HEK293 (cell line): Measurements from ENCODE around the gene ZNRF1.

Source experiments
- CTCF ChIA-PET: fragments of 350-600 bp; formaldehyde crosslinking; extraction: SDS; loops from one replicate; lab custom pipeline; 2021; ENCODE audit warnings: antibody characterized with exemption; lab: Yijun Ruan, JAX
- POLR2A ChIA-PET: fragments of 300-600 bp; formaldehyde crosslinking; extraction: SDS; loops from one replicate; lab custom pipeline; 2020; ENCODE audit warnings: antibody characterized with exemption, inconsistent platforms; lab: Yijun Ruan, JAX
- H3K27ac ChIP-seq: fragments of 200-500 bp; sonication (Bioruptor generic); 2 replicates; pipeline ENCODE4 v1.5.1; 2014; ENCODE audit warnings: low read depth, low read length, control low read depth, inconsistent platforms; ENCODE audit errors: extremely low read depth
- H3K36me3 ChIP-seq, 2 experiments: fragments of 200-500 bp in 1 of 2; sonication (Bioruptor generic) in 1 of 2; 1 replicate in 1 of 2; 2 replicates in 1 of 2; pipeline ENCODE4 v1.5.1; 2014 to 2017; ENCODE audit warnings: inconsistent platforms in 2 of 2, low read length in 2 of 2; ENCODE audit not compliant: control insufficient read depth in 2 of 2, insufficient read depth in 1 of 2
- H3K4me1 ChIP-seq: fragments of 200-500 bp; sonication (Bioruptor generic); 2 replicates; pipeline ENCODE4 v1.5.1; 2014; ENCODE audit warnings: mild to moderate bottlenecking, low read length, inconsistent platforms; ENCODE audit not compliant: control insufficient read depth, insufficient read depth
- H3K4me3 ChIP-seq: 2 replicates; pipeline ENCODE4 v1.5.1; 2011; ENCODE audit warnings: low read depth, mild to moderate bottlenecking, control low read depth, low read length, moderate library complexity
- H3K9me3 ChIP-seq: fragments of 200-500 bp; sonication (Bioruptor generic); 2 replicates; pipeline ENCODE4 v1.5.1; 2014; ENCODE audit warnings: low read depth, low read length, inconsistent platforms; ENCODE audit not compliant: control insufficient read depth, insufficient read depth
- HOXD13 ChIP-seq: sonication (generic); formaldehyde crosslinking; IDR thresholded peaks from 2 replicates; pipeline ENCODE4 v1.8.0; 2022; ENCODE audit warnings: missing genetic modification reagents, borderline replicate concordance
- KLF16 ChIP-seq: fragments of 450-650 bp; formaldehyde crosslinking; IDR thresholded peaks from 2 replicates; pipeline ENCODE4 v1.5.1; 2017; ENCODE audit warnings: missing biosample characterization, missing genetic modification characterization
- REPIN1 ChIP-seq: fragments of 450-650 bp; formaldehyde crosslinking; IDR thresholded peaks from 2 replicates; pipeline ENCODE4 v1.5.1; 2017; ENCODE audit warnings: missing biosample characterization, missing genetic modification characterization, low read depth
- TRIM28 ChIP-seq: IDR thresholded peaks from 2 replicates; pipeline ENCODE4 v1.6.1; 2011; ENCODE audit warnings: low read length, control low read depth, borderline replicate concordance
- ZFP37 ChIP-seq: fragments of 450-650 bp; formaldehyde crosslinking; IDR thresholded peaks from 2 replicates; pipeline ENCODE4 v1.5.1; 2016; ENCODE audit warnings: missing biosample characterization, missing genetic modification characterization
- ZNF114 ChIP-seq: fragments of 450-650 bp; formaldehyde crosslinking; IDR thresholded peaks from 2 replicates; pipeline ENCODE4 v1.5.0; 2017; ENCODE audit warnings: missing biosample characterization, missing genetic modification characterization
- ZNF146 ChIP-seq: fragments of 450-650 bp; formaldehyde crosslinking; IDR thresholded peaks from 2 replicates; pipeline ENCODE4 v1.5.1; 2016; ENCODE audit warnings: missing biosample characterization, missing genetic modification characterization
- ZNF16 ChIP-seq: fragments of 450-650 bp; formaldehyde crosslinking; IDR thresholded peaks from 2 replicates; pipeline ENCODE4 v1.5.1; 2016; ENCODE audit warnings: low read depth, missing biosample characterization, missing genetic modification characterization
- ZNF274 ChIP-seq, 2 experiments: fragments of 200-500 bp in 1 of 2; fragments of 450-650 bp in 1 of 2; sonication (Bioruptor generic) in 1 of 2; formaldehyde crosslinking in 1 of 2; IDR thresholded peaks; 2 replicates each; pipeline versions ENCODE4 v1.5.1 to v1.6.1; 2014 to 2016; ENCODE audit warnings: borderline replicate concordance in 1 of 2, inconsistent platforms in 1 of 2, low read length in 1 of 2, missing biosample characterization in 1 of 2, missing genetic modification characterization in 1 of 2
- ZNF514 ChIP-seq: fragments of 450-650 bp; formaldehyde crosslinking; IDR thresholded peaks from 2 replicates; pipeline ENCODE4 v1.5.1; 2016; ENCODE audit warnings: missing biosample characterization, missing genetic modification characterization
- ZSCAN30 ChIP-seq: fragments of 450-650 bp; IDR thresholded peaks from 2 replicates; pipeline ENCODE4 v1.5.1; 2018; ENCODE audit warnings: missing biosample characterization, mild to moderate bottlenecking, missing genetic modification characterization, moderate library complexity
- TF ChIP-seq, protein P1 (sequence below): fragments of 450-650 bp; formaldehyde crosslinking; IDR thresholded peaks from 2 replicates; pipeline ENCODE4 v1.5.1; 2016; ENCODE audit warnings: missing biosample characterization, missing genetic modification characterization
- TF ChIP-seq, protein P2 (sequence below): fragments of 450-650 bp; formaldehyde crosslinking; IDR thresholded peaks from 2 replicates; pipeline ENCODE4 v1.5.1; 2016; ENCODE audit warnings: missing biosample characterization, missing genetic modification characterization
- TF ChIP-seq, protein P3 (sequence below): fragments of 450-650 bp; IDR thresholded peaks from 2 replicates; pipeline ENCODE4 v1.5.1; 2018; ENCODE audit warnings: missing biosample characterization, missing genetic modification characterization
- TF ChIP-seq, protein P4 (sequence below): fragments of 450-650 bp; formaldehyde crosslinking; optimal IDR thresholded peaks from 2 replicates; pipeline ENCODE3; 2016; ENCODE audit warnings: missing biosample characterization, mild to moderate bottlenecking, missing genetic modification characterization
- TF ChIP-seq, protein P5 (sequence below): fragments of 450-650 bp; formaldehyde crosslinking; IDR thresholded peaks from 2 replicates; pipeline ENCODE4 v1.5.1; 2016; ENCODE audit warnings: missing biosample characterization, missing genetic modification characterization
- TF ChIP-seq, protein P6 (sequence below): fragments of 450-650 bp; formaldehyde crosslinking; IDR thresholded peaks from 2 replicates; pipeline ENCODE4 v1.5.1; 2016; ENCODE audit warnings: missing biosample characterization, missing genetic modification characterization, borderline replicate concordance
- TF ChIP-seq, protein P7 (sequence below): fragments of 450-650 bp; formaldehyde crosslinking; conservative IDR thresholded peaks from 2 replicates; pipeline ENCODE4 v1.5.1; 2016; ENCODE audit warnings: low read depth, missing biosample characterization, missing genetic modification characterization

ZNRF1 gene

DNA sequence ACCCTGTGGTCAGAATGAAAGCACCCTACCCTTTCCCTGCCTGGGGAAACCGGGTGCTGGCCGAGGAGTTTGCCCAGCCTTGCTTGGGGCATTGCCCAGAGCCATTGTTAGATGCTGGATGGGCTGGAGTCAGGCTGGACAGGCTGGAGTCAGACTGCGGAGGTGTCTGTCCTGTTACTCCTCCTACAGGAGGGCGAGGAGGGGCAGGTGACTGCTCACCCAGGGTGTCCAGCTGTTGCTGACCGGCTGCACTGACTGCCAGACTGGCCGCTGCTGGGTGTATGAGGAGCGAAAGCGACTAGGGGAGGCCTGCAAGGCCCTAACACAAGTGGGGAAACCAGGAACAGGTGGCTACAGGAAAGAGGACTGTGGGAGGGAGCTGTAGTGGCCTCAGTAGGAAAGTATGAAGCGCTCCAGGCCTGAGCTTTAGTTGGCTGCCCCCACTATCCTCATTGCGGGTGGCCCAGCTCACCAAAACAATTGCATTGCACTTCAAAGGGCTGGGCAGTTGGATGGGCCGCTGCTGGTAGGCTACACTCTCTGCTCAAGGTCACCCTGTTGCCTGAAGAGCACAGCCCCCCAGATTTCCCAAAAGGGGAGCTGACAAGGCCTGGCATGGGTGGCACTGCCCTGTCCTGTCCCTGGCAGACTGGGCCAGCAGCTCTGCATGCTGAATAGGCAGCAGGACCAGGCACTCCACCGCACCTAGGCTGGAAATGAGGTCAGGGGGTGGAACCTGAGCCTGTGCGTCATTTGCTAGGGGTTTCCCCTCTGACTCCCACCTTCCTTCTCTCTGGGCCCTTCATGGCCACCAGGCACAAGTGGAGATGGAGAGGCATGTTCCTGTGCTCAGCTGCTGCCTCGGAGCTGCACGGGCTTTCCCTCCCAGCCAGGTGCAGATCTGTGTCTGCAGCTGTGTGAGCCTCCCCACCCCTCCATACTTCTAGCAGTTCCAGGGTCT lies 99.4 kb downstream of the ZNRF1 start:
- Histone ChIP-seq H3K9me3 (no peaks in the 10 kb centered on the region), H3K4me3 (no peak overlapping the region), H3K27ac (no peak overlapping the region), H3K4me1 (no peaks in the 10 kb centered on the region), H3K36me3 (no peaks in the 10 kb centered on the region)
- POLR2A ChIA-PET = no interaction called here
- CTCF ChIA-PET = interaction anchor here (3.7 kb wide), 1 partner anchor 11 kb away, joined by 23 read pairs; no protein-coding TSS in a partner anchor
- TF ChIP-seq, protein P1, sequence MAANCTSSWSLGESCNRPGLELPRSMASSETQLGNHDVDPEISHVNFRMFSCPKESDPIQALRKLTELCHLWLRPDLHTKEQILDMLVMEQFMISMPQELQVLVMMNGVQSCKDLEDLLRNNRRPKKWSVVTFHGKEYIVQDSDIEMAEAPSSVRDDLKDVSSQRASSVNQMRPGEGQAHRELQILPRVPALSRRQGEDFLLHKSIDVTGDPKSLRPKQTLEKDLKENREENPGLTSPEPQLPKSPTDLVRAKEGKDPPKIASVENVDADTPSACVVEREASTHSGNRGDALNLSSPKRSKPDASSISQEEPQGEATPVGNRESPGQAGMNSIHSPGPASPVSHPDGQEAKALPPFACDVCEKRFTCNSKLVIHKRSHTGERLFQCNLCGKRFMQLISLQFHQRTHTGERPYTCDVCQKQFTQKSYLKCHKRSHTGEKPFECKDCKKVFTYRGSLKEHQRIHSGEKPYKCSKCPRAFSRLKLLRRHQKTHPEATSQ = no peak
- TF ChIP-seq TRIM28 (no peak), ZNF146 (no peak), KLF16 (tag by site-specific recombination) (no peak), ZNF114 (no peak), ZFP37 (no peak), ZNF514 (no peak), HOXD13 (CRISPR knock-in tag) (no peak), REPIN1 (tag by site-specific recombination) (no peak), ZNF274 (IDR thresholded peaks at IDR 0.05; ENCODE audit: low read length) (no peak), ZNF274 (tag by site-specific recombination; IDR thresholded peaks at IDR 0.05; ENCODE audit: borderline replicate concordance) (no peak), ZSCAN30 (tag by site-specific recombination) (no peak), ZNF16 (tag by site-specific recombination) (no peak)
- TF ChIP-seq, protein P2, sequence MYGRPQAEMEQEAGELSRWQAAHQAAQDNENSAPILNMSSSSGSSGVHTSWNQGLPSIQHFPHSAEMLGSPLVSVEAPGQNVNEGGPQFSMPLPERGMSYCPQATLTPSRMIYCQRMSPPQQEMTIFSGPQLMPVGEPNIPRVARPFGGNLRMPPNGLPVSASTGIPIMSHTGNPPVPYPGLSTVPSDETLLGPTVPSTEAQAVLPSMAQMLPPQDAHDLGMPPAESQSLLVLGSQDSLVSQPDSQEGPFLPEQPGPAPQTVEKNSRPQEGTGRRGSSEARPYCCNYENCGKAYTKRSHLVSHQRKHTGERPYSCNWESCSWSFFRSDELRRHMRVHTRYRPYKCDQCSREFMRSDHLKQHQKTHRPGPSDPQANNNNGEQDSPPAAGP = no peak
- TF ChIP-seq, protein P3, sequence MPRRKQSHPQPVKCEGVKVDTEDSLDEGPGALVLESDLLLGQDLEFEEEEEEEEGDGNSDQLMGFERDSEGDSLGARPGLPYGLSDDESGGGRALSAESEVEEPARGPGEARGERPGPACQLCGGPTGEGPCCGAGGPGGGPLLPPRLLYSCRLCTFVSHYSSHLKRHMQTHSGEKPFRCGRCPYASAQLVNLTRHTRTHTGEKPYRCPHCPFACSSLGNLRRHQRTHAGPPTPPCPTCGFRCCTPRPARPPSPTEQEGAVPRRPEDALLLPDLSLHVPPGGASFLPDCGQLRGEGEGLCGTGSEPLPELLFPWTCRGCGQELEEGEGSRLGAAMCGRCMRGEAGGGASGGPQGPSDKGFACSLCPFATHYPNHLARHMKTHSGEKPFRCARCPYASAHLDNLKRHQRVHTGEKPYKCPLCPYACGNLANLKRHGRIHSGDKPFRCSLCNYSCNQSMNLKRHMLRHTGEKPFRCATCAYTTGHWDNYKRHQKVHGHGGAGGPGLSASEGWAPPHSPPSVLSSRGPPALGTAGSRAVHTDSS (tag by site-specific recombination) = no peak
- TF ChIP-seq, protein P4, sequence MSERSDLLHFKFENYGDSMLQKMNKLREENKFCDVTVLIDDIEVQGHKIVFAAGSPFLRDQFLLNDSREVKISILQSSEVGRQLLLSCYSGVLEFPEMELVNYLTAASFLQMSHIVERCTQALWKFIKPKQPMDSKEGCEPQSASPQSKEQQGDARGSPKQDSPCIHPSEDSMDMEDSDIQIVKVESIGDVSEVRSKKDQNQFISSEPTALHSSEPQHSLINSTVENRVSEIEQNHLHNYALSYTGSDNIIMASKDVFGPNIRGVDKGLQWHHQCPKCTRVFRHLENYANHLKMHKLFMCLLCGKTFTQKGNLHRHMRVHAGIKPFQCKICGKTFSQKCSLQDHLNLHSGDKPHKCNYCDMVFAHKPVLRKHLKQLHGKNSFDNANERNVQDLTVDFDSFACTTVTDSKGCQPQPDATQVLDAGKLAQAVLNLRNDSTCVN (tag by site-specific recombination) = no peak
- TF ChIP-seq, protein P5, sequence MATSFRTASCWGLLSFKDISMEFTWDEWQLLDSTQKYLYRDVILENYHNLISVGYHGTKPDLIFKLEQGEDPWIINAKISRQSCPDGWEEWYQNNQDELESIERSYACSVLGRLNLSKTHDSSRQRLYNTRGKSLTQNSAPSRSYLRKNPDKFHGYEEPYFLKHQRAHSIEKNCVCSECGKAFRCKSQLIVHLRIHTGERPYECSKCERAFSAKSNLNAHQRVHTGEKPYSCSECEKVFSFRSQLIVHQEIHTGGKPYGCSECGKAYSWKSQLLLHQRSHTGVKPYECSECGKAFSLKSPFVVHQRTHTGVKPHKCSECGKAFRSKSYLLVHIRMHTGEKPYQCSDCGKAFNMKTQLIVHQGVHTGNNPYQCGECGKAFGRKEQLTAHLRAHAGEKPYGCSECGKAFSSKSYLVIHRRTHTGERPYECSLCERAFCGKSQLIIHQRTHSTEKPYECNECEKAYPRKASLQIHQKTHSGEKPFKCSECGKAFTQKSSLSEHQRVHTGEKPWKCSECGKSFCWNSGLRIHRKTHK = no peak
- TF ChIP-seq, protein P6, sequence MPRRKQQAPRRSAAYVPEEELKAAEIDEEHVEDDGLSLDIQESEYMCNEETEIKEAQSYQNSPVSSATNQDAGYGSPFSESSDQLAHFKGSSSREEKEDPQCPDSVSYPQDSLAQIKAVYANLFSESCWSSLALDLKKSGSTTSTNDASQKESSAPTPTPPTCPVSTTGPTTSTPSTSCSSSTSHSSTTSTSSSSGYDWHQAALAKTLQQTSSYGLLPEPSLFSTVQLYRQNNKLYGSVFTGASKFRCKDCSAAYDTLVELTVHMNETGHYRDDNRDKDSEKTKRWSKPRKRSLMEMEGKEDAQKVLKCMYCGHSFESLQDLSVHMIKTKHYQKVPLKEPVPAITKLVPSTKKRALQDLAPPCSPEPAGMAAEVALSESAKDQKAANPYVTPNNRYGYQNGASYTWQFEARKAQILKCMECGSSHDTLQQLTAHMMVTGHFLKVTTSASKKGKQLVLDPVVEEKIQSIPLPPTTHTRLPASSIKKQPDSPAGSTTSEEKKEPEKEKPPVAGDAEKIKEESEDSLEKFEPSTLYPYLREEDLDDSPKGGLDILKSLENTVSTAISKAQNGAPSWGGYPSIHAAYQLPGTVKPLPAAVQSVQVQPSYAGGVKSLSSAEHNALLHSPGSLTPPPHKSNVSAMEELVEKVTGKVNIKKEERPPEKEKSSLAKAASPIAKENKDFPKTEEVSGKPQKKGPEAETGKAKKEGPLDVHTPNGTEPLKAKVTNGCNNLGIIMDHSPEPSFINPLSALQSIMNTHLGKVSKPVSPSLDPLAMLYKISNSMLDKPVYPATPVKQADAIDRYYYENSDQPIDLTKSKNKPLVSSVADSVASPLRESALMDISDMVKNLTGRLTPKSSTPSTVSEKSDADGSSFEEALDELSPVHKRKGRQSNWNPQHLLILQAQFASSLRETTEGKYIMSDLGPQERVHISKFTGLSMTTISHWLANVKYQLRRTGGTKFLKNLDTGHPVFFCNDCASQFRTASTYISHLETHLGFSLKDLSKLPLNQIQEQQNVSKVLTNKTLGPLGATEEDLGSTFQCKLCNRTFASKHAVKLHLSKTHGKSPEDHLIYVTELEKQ (tag by site-specific recombination) = no peak
- TF ChIP-seq, protein P7, sequence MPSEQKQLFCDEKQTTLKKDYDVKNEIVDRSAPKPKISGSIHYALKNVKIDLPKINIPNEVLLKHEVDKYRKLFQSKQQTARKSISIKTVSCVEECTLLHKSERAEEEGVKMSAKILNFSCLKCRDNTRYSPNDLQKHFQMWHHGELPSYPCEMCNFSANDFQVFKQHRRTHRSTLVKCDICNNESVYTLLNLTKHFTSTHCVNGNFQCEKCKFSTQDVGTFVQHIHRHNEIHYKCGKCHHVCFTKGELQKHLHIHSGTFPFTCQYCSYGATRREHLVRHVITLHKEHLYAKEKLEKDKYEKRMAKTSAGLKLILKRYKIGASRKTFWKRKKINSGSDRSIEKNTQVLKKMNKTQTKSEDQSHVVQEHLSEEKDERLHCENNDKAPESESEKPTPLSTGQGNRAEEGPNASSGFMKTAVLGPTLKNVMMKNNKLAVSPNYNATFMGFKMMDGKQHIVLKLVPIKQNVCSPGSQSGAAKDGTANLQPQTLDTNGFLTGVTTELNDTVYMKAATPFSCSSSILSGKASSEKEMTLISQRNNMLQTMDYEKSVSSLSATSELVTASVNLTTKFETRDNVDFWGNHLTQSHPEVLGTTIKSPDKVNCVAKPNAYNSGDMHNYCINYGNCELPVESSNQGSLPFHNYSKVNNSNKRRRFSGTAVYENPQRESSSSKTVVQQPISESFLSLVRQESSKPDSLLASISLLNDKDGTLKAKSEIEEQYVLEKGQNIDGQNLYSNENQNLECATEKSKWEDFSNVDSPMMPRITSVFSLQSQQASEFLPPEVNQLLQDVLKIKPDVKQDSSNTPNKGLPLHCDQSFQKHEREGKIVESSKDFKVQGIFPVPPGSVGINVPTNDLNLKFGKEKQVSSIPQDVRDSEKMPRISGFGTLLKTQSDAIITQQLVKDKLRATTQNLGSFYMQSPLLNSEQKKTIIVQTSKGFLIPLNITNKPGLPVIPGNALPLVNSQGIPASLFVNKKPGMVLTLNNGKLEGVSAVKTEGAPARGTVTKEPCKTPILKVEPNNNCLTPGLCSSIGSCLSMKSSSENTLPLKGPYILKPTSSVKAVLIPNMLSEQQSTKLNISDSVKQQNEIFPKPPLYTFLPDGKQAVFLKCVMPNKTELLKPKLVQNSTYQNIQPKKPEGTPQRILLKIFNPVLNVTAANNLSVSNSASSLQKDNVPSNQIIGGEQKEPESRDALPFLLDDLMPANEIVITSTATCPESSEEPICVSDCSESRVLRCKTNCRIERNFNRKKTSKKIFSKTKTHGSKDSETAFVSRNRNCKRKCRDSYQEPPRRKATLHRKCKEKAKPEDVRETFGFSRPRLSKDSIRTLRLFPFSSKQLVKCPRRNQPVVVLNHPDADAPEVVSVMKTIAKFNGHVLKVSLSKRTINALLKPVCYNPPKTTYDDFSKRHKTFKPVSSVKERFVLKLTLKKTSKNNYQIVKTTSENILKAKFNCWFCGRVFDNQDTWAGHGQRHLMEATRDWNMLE (tag by site-specific recombination) = no peak
